Muscle layer of duodenum (tissue), 2 donors: ENCODE measurements around the gene GPR39.

ENCODE experiments used
- H3K27ac ChIP-seq: one replicate; pipeline ENCODE4 v1.7.0; 2013; ENCODE audit warnings: mild to moderate bottlenecking, low read length
- H3K27me3 ChIP-seq: one replicate; pipeline ENCODE4 v1.7.0; 2013; ENCODE audit warnings: low read depth, mild to moderate bottlenecking, control low read depth, low read length
- H3K36me3 ChIP-seq, 2 donors: one replicate each; pipeline ENCODE4 v1.7.0; 2013; ENCODE audit warnings: low read length in 2 of 2, control low read depth in 1 of 2, mild to moderate bottlenecking in 1 of 2; ENCODE audit not compliant: insufficient read depth in 2 of 2, control insufficient read depth in 1 of 2
- H3K4me1 ChIP-seq, 2 donors: one replicate each; pipeline ENCODE4 v1.7.0; 2013; ENCODE audit warnings: low read length in 2 of 2, mild to moderate bottlenecking in 2 of 2, control low read depth in 1 of 2, moderate library complexity in 1 of 2; ENCODE audit not compliant: insufficient read depth in 2 of 2, control insufficient read depth in 1 of 2
- H3K4me3 ChIP-seq, 2 donors: one replicate each; pipeline ENCODE4 v1.7.0; 2013; ENCODE audit warnings: low read length in 2 of 2, low read depth in 1 of 2, mild to moderate bottlenecking in 1 of 2
- H3K9me3 ChIP-seq, 2 donors: one replicate each; pipeline ENCODE4 v1.7.0; 2013; ENCODE audit warnings: low read length in 2 of 2, control low read depth in 1 of 2, mild to moderate bottlenecking in 1 of 2; ENCODE audit not compliant: control insufficient read depth in 1 of 2
- donor health status: healthy.

Gene GPR39

GRCh38 chr2:132448331-132448730, 31.7 kb downstream of the GPR39 start:
- Histone ChIP-seq H3K27ac (no peak overlapping the region), H3K36me3 (no peaks in the 10 kb centered on the region), H3K4me3 (no peak overlapping the region), H3K9me3 (no peaks in the 10 kb centered on the region), H3K27me3 (no peaks in the 10 kb centered on the region), H3K4me1 (no peaks in the 10 kb centered on the region)

- no peak overlapping the region for H3K4me3 ChIP-seq
- no peaks in the 10 kb centered on the region for H3K4me1 ChIP-seq
- H3K9me3 ChIP-seq = no peaks in the 10 kb centered on the region
- no peak overlapping the region for H3K27ac ChIP-seq
- no peaks in the 10 kb centered on the region for H3K36me3 ChIP-seq
- H3K27me3 ChIP-seq = no peaks in the 10 kb centered on the region
Observed at GRCh38 chr2:132448771-132449170, 32.2 kb downstream of the GPR39 start.

- Histone ChIP-seq H3K4me1 (no peaks in the 10 kb centered on the region), H3K36me3 (no peaks in the 10 kb centered on the region), H3K4me3 (no peak overlapping the region), H3K9me3 (no peaks in the 10 kb centered on the region), H3K27ac (no peak overlapping the region), H3K27me3 (no peaks in the 10 kb centered on the region)
Observed at GRCh38 chr2:132449868-132450267, 33.3 kb downstream of the GPR39 start.

GRCh38 chr2:132460781-132461180, 44.2 kb downstream of the GPR39 start:
- Histone ChIP-seq H3K27me3 (no peaks in the 10 kb centered on the region), H3K36me3 (no peaks in the 10 kb centered on the region), H3K9me3 (peaks cover 0 to 8% of the 10 kb centered on the region in 2 donors), H3K27ac (no peak overlapping the region), H3K4me3 (no peak overlapping the region), H3K4me1 (no peaks in the 10 kb centered on the region)

GRCh38 chr2:132462236-132462635, 45.6 kb downstream of the GPR39 start:
- Histone ChIP-seq H3K9me3 (peaks cover 7 to 19% of the 10 kb centered on the region in 2 donors), H3K4me3 (no peak overlapping the region), H3K36me3 (no peaks in the 10 kb centered on the region), H3K27me3 (no peaks in the 10 kb centered on the region), H3K4me1 (no peaks in the 10 kb centered on the region), H3K27ac (no peak overlapping the region)

- no peak overlapping the region for H3K27ac ChIP-seq
- no peaks in the 10 kb centered on the region for H3K27me3 ChIP-seq
- H3K4me3 ChIP-seq = no peak overlapping the region
- H3K36me3 ChIP-seq = no peaks in the 10 kb centered on the region
- H3K4me1 ChIP-seq = no peaks in the 10 kb centered on the region
- peaks cover 16 to 29% of the 10 kb centered on the region in 2 donors for H3K9me3 ChIP-seq
Observed at GRCh38 chr2:132463719-132464118, 47.1 kb downstream of the GPR39 start.

GRCh38 chr2:132465917-132466316, 49.3 kb downstream of the GPR39 start:
- no peaks in the 10 kb centered on the region for H3K27me3 ChIP-seq
- peaks cover 17 to 31% of the 10 kb centered on the region in 2 donors for H3K9me3 ChIP-seq

GRCh38 chr2:132466428-132467028, 49.9 kb downstream of the GPR39 start:
- H3K4me1 ChIP-seq = no peaks in the 10 kb centered on the region
- no peak overlapping the region for H3K4me3 ChIP-seq
- H3K27me3 ChIP-seq = no peaks in the 10 kb centered on the region
- no peaks in the 10 kb centered on the region for H3K36me3 ChIP-seq
- H3K27ac ChIP-seq = no peak overlapping the region
- peaks cover 17 to 31% of the 10 kb centered on the region in 2 donors for H3K9me3 ChIP-seq

More at GRCh38 chr2:132465917-132466316, 49.3 kb downstream of the GPR39 start:
- no peak overlapping the region for H3K27ac ChIP-seq
- no peaks in the 10 kb centered on the region for H3K4me1 ChIP-seq
- H3K36me3 ChIP-seq = no peaks in the 10 kb centered on the region
- H3K4me3 ChIP-seq = no peak overlapping the region

GRCh38 chr2:132468821-132469675, 52.4 kb downstream of the GPR39 start:
- H3K27me3 ChIP-seq = no peaks in the 10 kb centered on the region
- H3K4me3 ChIP-seq = no peak overlapping the region
- H3K9me3 ChIP-seq = peaks cover 17 to 26% of the 10 kb centered on the region in 2 donors
- H3K4me1 ChIP-seq = no peaks in the 10 kb centered on the region
- no peak overlapping the region for H3K27ac ChIP-seq
- no peaks in the 10 kb centered on the region for H3K36me3 ChIP-seq

GRCh38 chr2:132470746-132471145, 54.1 kb downstream of the GPR39 start:
- Histone ChIP-seq H3K4me3 (no peak overlapping the region), H3K36me3 (no peaks in the 10 kb centered on the region), H3K9me3 (peaks cover 17 to 22% of the 10 kb centered on the region in 2 donors), H3K27ac (no peak overlapping the region), H3K4me1 (no peaks in the 10 kb centered on the region), H3K27me3 (no peaks in the 10 kb centered on the region)

- Histone ChIP-seq H3K4me1 (no peaks in the 10 kb centered on the region), H3K27ac (no peak overlapping the region), H3K4me3 (no peak overlapping the region), H3K9me3 (peaks cover 5% of the 10 kb centered on the region in 2 donors), H3K27me3 (no peaks in the 10 kb centered on the region), H3K36me3 (no peaks in the 10 kb centered on the region)
Observed at GRCh38 chr2:132473174-132473883, 56.7 kb downstream of the GPR39 start.
